NCI-H2227 treated with DMSO at 0.1 percent for 48 hours (cell line): ENCODE results near the gene FEM1A.
A peak's percentile ranks its signal among the peaks of the same experiment; 100 is the strongest.
"Not testable (repeated sequence)": the region's sequence is repeated elsewhere in the genome, so short reads cannot be mapped to it uniquely, and the experiment has no call there.

Source experiments
- DNase-seq: peaks from one replicate; lab custom pipeline; 2025; lab: John Stamatoyannopoulos, UW

FEM1A gene

DNA sequence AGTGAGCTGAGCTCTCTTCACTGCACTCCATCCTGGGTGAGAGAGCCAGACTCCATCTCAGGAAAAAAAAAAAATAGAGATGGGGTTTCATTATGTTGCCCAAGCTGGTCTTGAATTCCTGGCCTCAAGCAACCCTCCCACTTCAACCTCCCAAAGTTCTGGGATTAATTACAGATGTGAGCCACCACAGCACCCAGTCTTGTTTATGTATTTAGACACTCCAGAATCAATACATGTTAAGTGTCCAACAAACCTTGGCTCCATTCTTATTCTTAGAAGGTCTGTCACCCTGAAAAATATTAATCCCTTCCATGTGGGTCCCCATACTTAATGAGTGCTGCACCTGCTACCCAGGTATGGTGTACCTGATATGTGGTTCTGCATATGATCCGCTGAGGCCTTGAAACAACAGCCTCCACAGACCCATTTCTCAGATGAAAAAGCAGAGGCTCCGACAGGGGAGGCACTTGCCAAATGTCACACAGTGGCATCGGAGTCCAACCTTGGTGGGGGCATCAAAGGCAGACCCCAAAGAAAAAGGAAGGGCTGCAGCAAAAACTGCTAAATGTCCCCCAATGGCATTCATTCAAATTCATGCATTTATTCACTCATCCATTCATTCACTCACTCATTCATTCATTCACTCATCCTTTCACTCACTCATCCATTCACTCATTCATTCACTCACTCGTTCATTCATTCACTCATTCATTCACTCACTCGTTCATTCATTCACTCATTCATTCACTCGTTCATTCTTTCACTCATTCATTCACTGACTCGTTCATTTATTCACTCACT lies 23.3 kb downstream of the FEM1A start:
- DNase-seq = no peak

DNA sequence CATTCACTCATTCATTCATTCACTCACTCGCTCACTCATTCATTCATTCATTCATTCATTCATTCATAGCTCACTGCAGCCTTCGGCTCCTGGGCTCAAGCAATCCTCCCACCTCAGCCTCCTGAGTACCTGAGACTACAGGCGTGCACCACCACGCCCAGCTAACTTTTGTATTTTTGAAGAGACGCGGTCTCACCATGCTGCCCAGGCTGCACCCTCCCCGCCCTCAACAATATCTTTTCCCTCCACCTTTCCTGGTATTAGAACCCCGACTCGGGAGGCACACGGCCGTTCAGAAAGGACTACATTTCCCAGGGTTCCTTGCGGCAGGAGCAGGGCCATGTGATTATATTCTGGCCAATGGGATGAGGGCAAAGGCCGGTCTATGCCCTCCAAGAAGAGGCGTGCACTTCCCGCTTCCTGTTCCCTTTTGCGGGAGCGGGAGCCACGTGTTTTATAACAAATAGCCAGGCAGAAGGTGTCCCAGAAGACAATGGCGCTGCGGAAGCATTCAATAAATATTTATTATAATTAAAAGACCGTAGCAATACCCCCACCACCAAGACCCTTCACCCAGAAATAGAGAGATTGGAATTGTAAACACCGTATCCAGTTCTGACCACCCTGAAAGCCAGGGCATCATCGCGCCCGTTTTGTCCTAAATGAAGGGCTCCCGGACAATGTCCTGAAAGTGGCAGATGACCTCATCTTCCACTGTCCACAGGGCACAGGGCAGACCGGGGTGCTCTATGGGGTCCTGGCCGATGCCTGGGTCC lies 24.1 kb downstream of the FEM1A start:
- peak; percentile 76 for DNase-seq

DNA sequence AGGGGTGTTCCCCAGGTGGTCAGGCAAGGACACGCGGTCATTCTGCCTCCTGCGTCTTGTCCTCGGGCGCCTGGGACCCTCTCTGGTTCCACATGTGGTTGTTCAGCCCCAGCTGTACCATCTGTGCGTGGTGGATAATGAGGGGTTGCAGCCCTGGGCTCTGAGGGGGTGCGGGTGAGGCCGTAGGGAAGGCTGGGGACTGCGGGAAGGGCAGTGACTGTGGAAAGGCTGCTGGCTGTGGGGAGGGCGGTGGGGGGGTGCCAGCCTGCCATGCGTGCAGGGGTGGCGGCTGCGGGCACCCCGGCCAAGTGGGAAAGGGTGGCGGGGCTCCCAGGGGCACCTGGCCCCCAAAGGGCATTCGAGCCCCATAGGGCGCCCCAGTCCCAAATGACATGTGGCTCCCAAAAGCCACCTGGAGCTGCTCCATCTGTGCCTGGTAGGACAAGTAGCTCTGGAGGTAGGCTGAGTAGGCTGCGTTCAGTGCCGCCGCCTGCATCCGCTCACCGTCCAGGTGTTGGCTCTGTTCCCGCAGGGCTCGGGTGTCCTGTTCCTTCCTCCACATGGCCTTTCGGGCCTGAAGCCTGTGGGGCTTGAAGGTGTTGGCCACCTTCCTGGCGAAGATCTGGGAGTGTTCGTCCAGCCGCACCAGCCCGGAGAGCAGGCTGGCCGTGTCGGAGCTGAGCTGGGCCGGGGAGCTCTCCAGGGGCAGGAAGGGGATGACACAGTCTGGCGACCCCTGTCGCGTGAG lies 24.8 kb downstream of the FEM1A start:
- DNase-seq = no peak

DNA sequence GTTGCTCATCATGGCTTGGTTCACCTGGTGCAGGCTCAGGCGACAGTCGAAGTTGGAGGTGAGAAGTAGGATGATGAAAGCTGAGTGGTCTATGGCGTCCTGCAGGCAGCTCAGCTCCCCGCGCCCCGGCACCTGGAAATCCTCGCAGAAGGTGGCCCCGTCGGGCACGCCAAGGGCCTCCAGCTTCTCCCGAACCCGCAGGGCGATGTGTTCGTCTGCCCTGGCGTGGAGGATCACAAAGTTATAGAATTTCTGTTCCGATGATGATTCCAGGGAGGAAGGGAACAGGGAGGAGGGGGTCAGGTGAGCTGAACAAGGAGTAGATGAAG lies 25.4 kb downstream of the FEM1A start:
- no peak for DNase-seq

DNA sequence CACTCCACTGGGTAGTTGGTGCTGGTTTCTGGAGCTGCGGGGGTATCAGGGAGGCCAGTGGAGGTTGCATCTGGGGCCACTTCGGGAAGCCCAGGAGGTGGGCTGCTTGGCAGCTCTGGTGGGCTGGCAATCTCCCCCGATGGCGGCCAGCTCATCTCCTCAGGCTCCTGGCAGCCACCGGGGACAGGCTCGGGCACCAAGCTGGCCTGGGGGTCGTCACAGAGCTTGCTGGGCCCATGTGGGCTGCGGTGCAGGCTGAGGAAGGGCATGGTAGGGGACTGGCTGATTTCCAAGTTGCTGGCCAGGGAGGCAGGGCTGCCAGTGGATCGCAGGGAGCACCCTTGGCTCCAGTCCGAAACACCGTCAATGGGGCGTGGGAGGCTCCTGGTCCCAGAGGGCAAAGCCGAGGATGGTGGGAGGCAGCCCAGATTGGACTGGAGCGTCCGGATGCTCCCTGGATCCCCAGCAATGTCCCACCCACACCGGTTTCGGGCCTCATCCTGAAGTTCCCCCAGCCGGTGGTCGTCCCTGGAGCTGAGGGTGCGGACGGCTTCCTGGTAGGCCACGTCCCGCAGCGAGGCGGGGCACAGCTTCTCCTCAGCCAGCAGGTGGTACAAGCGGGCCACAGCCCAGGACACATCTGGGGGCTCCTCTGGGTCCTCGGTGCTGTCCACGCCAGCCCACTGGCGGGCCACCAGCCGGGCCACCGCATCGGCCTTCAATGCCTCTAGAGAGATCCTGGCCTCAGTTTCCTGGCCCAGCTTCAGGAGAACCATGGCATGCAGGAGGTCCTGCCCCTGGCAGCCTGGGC lies 26.1 kb downstream of the FEM1A start:
- DNase-seq = no peak

DNA sequence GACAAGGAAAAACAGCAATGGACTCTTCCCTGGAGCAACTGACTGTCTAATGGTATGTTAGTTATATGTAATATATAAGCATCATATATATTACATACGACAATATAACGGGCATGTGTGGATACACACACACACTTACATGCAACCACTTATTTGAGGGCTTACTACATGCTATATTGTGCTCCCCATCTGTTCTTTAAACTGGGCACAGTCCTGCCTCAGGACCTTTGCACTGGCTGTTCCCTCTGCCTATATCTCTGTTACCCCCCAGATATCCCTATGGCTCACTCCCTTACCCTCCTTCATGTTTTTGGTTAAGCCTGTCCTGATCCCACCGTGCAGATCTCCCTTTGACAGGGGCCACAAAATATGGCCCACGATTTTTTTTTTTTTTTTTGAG lies 29.7 kb downstream of the FEM1A start:
- no peak for DNase-seq

DNA sequence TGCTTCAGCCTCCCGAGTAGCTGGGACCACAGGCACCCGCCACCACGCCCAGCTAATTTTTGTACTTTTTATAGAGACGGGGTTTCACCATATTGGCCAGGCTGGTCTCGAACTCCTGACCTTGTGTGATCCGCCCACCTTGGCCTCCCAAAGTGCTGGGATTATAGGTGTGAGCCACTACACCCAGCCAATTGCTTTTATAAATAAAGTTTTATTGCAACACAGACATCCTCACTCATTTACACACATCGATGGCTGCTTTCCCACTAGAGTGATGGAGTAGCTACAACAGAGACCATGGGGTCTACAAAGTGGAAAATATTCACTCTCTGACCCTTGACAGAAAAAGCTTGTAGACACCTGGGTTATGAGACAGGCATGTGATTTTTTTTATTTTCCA lies 30.8 kb downstream of the FEM1A start:
- not testable (repeated sequence) for DNase-seq

DNA sequence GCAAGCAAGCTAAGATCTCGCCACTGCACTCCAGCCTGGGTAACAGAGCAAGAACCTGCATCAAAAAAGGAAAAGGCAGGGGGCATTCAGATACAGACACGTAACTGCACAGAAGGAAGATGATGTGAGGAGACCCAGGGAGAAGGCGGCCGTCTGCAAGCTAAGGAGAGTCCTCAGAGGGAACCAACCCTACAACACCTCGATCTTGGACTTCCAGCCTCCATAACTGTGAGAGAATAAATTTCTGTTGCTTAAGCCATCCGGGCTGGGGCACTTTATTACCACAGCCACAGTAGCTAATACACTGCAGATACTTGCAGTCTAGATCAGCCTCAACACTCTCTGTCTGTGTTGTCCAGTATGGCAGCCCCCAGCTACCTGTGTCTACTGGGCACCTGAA lies 32.0 kb downstream of the FEM1A start:
- no peak for DNase-seq

DNA sequence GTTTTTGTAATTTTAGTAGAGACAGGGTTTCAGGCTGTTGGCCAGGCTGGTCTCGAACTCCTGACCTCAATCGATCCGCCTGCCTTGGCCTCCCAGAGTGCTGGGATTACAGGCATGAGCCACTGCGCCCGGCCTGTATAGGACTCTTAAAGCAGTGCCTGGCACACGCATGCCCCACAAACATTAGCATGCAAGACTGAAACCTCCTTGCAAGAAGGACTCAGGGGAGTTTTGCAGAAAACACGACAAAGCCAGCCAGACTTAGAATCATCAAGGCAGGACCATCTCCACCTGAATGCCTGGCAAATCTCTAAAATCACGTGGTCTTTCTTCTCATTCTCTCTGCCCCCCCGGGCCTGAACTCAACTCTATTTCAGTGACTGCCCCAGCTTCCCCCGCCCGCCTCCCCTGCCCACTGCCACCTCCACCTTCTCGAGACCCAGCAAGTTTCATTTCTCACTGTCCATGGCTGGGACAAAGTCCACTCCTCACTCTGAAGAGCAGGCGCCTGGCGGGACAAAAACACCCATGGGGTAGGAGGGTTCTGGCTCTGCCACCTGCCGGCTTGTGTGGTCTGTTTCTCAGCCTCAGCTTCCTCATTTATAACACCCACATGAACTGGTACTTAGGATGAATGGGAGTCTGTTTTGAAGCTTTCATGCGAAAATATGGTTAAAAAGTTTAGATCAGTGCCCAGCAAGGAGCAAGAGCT lies 37.6 kb downstream of the FEM1A start:
- DNase-seq = no peak

DNA sequence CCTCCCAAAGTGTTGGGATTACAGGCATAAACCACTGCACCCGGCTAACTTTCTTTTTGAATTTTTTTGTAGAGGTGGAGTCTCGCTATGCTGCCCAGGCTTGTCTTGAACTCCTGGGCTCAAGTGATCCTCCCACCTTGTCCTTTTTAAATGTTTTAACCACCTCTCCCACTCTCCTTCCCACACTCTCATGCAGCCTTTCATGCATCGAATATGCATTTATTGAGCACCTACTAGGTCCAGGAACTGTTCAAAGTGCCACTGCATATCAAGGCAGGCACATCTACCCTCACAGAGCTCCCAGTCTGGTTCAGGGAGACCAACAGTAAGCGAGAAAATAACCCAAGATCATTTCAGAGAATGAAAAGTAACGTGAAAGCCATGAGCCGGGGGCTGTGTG lies 38.8 kb downstream of the FEM1A start:
- no peak for DNase-seq

DNA sequence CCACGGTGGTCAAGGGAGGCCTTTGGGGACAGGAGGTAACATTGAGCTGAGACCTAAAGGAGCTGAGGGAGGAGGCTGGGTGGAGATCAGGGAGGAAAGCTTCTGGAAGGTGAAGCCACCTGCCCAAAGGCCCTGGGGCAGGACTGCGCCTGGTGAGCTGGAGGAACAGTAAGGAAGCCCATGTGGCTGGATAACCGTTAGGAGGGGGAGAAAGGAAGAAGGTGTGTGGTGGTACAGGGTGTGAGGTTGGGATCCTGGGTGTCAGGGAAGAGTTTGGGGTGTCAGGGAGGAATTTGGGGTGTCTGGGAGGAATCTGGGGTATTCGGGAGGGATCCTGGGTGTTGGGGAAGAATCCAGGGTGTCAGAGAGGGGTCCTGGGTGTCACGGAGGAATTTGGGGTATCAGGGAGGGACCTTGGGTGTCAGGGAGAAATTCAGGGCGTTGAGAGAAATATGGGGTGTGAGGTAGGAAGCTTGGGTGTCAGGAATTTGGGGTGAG lies 39.3 kb downstream of the FEM1A start:
- no peak for DNase-seq

DNA sequence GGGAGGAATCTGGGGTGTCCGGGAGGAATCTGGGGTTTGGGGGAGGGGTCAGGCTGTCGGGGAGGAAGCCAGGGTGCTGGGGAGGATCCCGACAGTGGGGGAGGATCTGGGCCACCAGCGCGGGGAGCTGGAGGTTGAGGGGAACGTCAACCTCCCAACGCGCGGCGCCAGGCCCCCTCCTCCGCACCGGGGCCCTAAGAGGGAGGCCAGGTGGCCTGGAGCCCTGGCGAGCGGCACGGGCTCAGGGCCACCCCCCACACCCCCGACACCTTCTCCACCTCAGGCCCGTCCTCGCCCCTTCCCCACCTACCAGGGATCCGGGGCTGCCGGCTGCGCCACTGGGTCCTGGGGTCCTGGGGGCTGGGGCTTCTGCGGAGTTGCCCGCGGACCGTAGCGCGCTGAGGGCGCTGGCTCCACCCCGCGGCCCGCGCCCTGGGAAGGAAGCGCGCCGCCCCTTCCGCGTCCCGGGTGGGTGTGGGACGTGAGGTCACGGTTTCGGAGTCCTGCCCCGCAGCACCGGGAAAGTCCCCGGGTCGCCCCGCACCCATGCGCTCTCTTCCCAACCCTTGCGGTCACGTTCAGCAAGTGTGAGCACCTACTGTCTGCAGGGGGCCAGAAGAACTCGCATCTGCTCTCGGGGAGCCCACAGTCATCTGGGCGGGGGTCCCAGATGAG lies 39.9 kb downstream of the FEM1A start, which contains the start of gene TICAM1:
TICAM1 (minus strand) TSS at position 409 of the 675 bp plus-strand sequence. CDS start 13,335 bp downstream, outside the sequence.
- DNase-seq = no peak

DNA sequence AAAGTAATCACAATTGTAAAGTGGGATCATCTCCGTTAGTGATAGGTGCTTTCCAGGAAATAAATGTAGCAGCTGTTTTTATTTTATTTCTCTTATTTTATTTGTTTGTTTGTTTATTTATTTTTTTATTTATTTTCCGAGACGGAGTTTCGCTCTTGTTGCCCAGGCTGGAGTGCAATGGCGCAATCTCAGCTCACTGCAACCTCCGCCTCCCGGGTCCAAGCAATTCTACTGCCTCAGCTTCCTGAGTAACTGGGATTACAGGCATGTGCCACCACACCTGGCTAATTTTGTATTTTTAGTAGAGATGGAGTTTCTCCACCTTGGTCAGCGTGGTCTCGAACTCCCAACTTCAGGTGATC lies 40.4 kb downstream of the FEM1A start:
- DNase-seq = not testable (repeated sequence)

DNA sequence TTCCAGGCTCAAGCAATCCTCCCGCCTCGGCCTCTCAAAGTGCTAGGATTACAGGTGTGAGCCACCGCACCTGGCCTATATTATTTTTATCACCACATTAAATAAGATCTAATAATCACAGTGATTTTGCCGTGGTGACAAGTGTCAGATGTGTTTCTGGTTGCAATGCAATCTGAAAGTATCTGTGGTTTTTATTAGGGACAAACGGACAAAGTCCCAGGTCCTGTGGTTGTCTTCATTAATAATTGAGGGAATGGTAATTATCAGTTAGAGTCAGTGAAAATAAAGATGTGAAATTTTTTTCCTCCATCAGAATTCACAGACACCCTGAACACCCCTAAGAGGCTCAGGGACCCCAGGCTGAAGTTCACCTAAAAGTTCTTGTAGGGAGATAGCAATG lies 41.2 kb downstream of the FEM1A start:
- no peak for DNase-seq

DNA sequence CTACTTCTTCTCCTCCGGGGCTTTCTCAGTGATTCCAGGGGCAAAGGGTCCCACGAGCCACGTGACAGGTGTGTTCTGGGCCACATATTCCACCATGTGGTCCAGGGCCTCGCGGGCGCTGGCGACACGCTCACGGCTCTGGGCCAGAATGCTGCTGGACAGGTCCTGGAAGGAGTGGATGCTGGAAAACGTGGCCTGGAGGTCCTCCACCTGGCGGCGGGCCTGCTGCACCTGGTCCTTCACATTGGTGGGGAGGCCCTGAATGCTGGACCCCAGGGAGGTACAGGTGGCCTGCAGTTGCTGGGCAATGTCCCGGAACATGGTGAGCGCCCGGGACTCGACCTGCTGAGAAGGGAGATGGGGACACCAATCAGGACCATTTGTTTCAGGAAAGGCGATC lies 47.7 kb downstream of the FEM1A start:
- no peak for DNase-seq

DNA sequence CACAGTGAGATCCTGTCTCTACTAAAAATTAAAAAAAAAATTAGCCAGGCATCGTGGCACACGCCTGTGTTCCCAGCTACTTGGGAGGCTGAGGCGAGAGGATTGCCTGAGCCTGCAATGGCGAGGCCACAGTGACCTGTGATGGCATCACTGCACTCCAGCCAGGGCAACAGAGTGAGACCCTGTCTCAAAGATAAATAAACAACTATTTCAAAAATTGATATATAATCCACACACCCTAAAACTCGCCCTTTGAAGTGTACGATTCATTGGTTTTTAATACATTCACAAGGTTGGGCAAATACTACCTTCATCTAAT lies 52.1 kb downstream of the FEM1A start:
- no peak for DNase-seq

DNA sequence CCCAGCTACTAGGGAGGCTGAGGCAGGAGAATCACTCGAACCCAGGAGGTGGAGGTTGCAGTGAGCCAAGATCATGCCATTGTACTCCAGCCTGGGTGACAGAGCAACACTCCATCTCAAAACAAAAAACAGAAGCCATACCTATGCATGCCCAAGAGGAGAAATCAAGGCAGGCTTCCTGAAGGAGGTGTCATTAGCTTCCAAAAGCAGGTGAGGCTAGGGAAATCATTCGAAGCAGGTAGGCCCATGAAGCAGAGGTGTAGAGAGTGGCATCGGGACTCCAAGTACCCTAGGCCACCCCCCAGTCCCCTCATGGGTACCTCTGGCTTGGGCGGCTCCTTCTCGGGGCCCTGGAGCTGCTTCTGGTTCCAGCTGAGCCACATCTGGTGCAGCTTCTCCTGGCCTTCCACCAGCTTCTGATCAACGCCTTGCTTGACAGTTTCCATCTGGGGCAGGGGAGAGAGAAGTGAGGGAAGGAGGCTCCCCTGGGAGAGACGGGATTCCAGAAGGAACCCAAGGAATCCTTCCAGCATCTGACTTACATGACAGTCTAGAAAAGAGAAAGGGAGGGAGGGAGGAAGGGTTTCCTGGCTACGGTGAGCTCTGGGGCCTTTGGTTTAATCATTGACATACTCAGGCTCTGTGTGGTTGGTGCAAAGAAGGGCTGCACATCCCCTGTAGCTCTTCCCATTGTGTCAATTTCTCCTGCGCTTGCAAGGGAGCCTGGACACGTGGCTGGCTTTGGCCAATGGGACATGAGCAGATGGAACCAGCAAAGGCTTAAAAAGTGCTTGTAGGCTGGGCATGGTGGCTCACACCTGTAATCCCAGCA lies 53.0 kb downstream of the FEM1A start:
- no peak for DNase-seq

DNA sequence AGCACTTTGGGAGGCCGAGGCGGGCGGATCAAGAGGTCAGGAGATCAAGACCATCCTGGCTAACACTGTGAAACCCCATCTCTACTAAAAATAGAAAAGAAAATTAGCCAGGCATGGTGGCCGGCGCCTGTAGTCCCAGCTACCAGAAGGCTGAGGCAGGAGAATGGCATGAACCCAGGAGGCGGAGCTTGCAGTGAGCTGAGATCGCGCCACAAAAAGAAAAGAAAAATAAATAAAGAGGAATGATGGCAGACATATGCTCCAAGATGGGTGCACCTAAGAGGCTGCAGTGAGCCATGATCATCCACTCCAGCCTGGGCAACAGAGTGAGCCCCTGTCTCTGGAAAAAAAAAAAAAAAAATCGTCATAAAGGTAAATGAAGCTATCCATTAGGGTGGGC lies 54.4 kb downstream of the FEM1A start:
- not testable (repeated sequence) for DNase-seq

DNA sequence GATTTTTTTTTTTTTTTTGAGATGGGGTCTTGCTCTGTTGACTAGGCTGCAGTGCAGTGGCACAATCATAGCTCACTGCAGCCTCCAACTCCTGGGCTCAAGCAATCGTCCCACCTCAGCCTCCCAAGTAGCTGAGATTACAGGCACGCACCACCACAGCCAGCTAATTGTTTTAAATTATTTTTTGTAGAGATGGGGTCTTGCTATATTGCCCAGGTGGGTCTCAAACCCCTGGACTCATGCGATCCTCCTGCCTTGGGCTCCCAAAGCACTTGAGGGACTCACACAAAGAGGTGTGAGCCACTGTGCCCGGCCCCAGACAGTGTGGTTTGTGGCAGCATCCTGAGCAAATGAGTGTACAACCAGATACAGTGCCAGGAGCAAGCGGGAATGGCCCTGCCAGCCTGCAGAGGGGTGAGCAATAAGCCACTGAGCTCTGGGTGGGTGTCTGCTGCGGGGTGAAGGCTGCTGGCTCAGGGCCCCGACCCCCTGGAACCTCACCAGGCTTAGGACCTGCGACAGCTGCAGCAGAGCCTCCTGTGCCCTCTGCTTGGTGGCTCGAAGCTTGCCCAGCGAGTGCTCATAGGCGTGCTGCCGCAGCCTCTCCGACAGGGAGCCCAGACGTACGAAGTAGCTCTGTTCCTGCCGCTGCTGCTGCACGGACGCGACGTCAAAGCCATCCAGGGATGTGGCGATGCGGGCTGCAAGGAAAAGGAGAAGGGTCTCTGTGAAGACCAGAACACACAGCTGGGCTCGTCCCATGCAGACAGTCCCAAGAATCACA lies 55.8 kb downstream of the FEM1A start:
- no peak for DNase-seq
